CD14-positive monocyte (primary cell): ENCODE results near the gene RHOT2. TPM values are rescaled to one million over a fixed set of nuclear protein-coding genes. Genes with fewer than 3 reads are reported as not detected.

Source experiments
- DNase-seq, 3 donors: peaks; one replicate each; pipeline ENCODE4 v3.0.0-alpha.2; 2011 to 2022
- H2AFZ ChIP-seq: 2 replicates; pipeline ENCODE4 v1.6.0; 2012; ENCODE audit warnings: mild to moderate bottlenecking, low read depth, low read length, inconsistent platforms; ENCODE audit not compliant: insufficient read depth, poor library complexity, severe bottlenecking
- H3K27ac ChIP-seq, 2 donors: 1 replicate in 1 of 2; 2 replicates in 1 of 2; pipeline ENCODE4 v1.5.1; 2012 to 2013; ENCODE audit warnings: low read length in 2 of 2, control low read depth in 1 of 2, inconsistent platforms in 1 of 2, low read depth in 1 of 2, mild to moderate bottlenecking in 1 of 2
- H3K27me3 ChIP-seq, 2 donors: one replicate each; pipeline versions ENCODE4 v1.6.0 to v1.6.1; 2011 to 2013; ENCODE audit warnings: low read length in 2 of 2; ENCODE audit not compliant: control insufficient read depth in 2 of 2, insufficient read depth in 2 of 2
- H3K36me3 ChIP-seq, 2 donors: replicated peaks in 1 of 2; 1 replicate in 1 of 2; 2 replicates in 1 of 2; pipeline versions ENCODE4 v1.5.1 to v1.6.1; 2012 to 2013; ENCODE audit warnings: low read length in 2 of 2, control low read depth in 1 of 2, inconsistent platforms in 1 of 2, mild to moderate bottlenecking in 1 of 2; ENCODE audit not compliant: insufficient read depth in 2 of 2, control insufficient read depth in 1 of 2
- H3K4me1 ChIP-seq, 2 donors: 1 replicate in 1 of 2; 2 replicates in 1 of 2; pipeline versions ENCODE4 v1.5.1 to v1.6.1; 2012 to 2013; ENCODE audit warnings: low read length in 2 of 2, control low read depth in 1 of 2, inconsistent platforms in 1 of 2, mild to moderate bottlenecking in 1 of 2, moderate library complexity in 1 of 2; ENCODE audit not compliant: insufficient read depth in 2 of 2, control insufficient read depth in 1 of 2
- H3K4me2 ChIP-seq: replicated peaks from 2 replicates; pipeline ENCODE3; 2012; ENCODE audit warnings: low read length, moderate library complexity, mild to moderate bottlenecking; ENCODE audit not compliant: poor library complexity, severe bottlenecking; ENCODE audit errors: extremely low read depth
- H3K4me3 ChIP-seq, 3 experiments: fragments of 200-600 bp in 1 of 3; sonication (generic) in 1 of 3; replicated peaks in 1 of 3; 1 replicate in 2 of 3; 2 replicates in 1 of 3; pipeline ENCODE4 v1.5.1; 2011 to 2013; ENCODE audit warnings: low read length in 3 of 3, mild to moderate bottlenecking in 3 of 3, control low read depth in 2 of 3, low read depth in 2 of 3, inconsistent platforms in 1 of 3, moderate library complexity in 1 of 3
- H3K79me2 ChIP-seq: 2 replicates; pipeline ENCODE4 v1.6.0; 2012; ENCODE audit warnings: mild to moderate bottlenecking, control low read depth, inconsistent platforms, low read length, moderate library complexity; ENCODE audit not compliant: insufficient read depth
- H3K9ac ChIP-seq: 2 replicates; pipeline ENCODE4 v1.6.0; 2017; ENCODE audit warnings: low read length, mild to moderate bottlenecking; ENCODE audit not compliant: insufficient read depth, poor library complexity, severe bottlenecking
- H3K9me3 ChIP-seq, 2 donors: replicated peaks in 1 of 2; 1 replicate in 1 of 2; 2 replicates in 1 of 2; pipeline versions ENCODE4 v1.5.1 to v1.6.1; 2012 to 2013; ENCODE audit warnings: low read length in 2 of 2, control low read depth in 1 of 2; ENCODE audit not compliant: control insufficient read depth in 1 of 2, insufficient read depth in 1 of 2
- H4K20me1 ChIP-seq: 2 replicates; pipeline ENCODE4 v1.6.0; 2012; ENCODE audit warnings: mild to moderate bottlenecking, low read length, control low read depth, moderate library complexity; ENCODE audit not compliant: insufficient read depth
- H3K27ac Mint-ChIP-seq, 7 donors: one replicate each; pipeline ENCODE4 v1.8.0; 2020; ENCODE audit warnings: mild to moderate bottlenecking in 7 of 7, mixed read lengths in 7 of 7, moderate library complexity in 6 of 7, inconsistent platforms in 2 of 7
- H3K27me3 Mint-ChIP-seq, 3 donors: one replicate each; pipeline ENCODE4 v1.8.0; 2021 to 2022; ENCODE audit warnings: low read depth in 3 of 3, mild to moderate bottlenecking in 3 of 3, mixed read lengths in 3 of 3, moderate library complexity in 3 of 3, inconsistent platforms in 1 of 3
- H3K36me3 Mint-ChIP-seq, 2 donors: one replicate each; pipeline ENCODE4 v1.8.0; 2020; ENCODE audit warnings: mixed read lengths in 2 of 2, inconsistent platforms in 1 of 2, mild to moderate bottlenecking in 1 of 2
- H3K4me1 Mint-ChIP-seq: one replicate; pipeline ENCODE4 v1.8.0; 2020; ENCODE audit warnings: mild to moderate bottlenecking, mixed read lengths
- H3K4me3 Mint-ChIP-seq, 2 donors: one replicate each; pipeline ENCODE4 v1.8.0; 2020; ENCODE audit warnings: mild to moderate bottlenecking in 2 of 2, mixed read lengths in 2 of 2, moderate library complexity in 1 of 2
- H3K9me3 Mint-ChIP-seq, 7 donors: one replicate each; pipeline ENCODE4 v1.8.0; 2020 to 2022; ENCODE audit warnings: mixed read lengths in 7 of 7, mild to moderate bottlenecking in 6 of 7, moderate library complexity in 6 of 7, inconsistent platforms in 2 of 7
- WGBS: methylation state at CpG from one replicate; pipeline ENCODE4 v1.1.5; 2013; ENCODE audit warnings: missing lambda C conversion rate; ENCODE audit not compliant: insufficient coverage; 5-methylcytosine and 5-hydroxymethylcytosine counted together
- intact Hi-C, 2 donors: fragments of 100-400 bp; cut with micrococcal nuclease; formaldehyde crosslinking; loops; one replicate each; pipeline versions ENCODE4 v1.15.0 to v1.15.1; 2023
- polyA plus RNA-seq, 3 donors: library from polyadenylated mRNA; depleted of rRNA in 1 of 3; unstranded in 2 of 3; stranded (reverse) in 1 of 3; fragments of 300-500 nt in 2 of 3; fragments of >200 nt in 1 of 3; fragmentation: Illumina TruSeq in 2 of 3; gene quantifications; 1 replicate in 2 of 3; 2 replicates in 1 of 3; pipeline ENCODE4 v1.2.3, GENCODE V29; 2012 to 2021
- TF ChIP-seq, protein P1 (sequence below): fragments of 200-600 bp; IDR thresholded peaks from one replicate; pipeline ENCODE4 v1.8.0; 2022; ENCODE audit warnings: antibody characterized with exemption, mild to moderate bottlenecking

Gene RHOT2
- polyA plus RNA-seq, 3 donors = 25.4 to 276 (median 26.3) TPM

DNA sequence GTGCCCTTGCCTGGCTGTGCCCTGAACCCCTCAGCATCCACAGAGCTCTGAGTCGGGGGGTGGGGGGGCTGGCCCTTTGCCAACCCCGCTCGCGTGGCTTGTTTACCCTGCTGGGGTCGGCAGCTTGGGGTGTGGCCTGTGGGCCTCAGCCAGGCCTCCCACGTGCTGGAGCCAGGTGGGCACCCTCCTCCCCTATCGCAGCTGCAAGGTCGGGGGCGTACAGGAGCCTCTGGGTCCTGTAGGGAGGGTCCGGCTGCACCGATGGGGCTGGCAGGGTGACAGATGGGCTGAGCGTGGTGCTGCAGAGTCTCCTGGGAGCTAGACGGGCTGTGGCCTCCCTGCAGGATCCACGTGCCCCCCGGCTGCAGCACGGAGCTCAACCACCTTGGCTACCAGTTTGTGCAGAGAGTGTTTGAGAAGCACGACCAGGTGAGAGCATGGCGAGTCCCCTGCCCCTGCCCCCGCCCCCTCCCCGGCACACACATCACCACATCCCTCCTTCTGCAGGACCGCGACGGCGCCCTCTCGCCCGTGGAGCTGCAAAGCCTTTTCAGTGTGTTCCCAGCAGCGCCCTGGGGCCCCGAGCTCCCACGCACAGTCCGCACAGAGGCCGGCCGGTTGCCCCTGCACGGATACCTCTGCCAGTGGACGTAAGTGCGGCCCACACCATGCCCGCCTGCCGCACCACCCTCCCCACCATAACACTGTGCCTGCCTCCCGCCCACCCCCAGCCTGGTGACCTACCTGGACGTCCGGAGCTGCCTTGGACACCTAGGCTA, 3.6 kb downstream of the RHOT2 start:
- no peak overlapping the region for H2AFZ ChIP-seq
- peaks cover 20% of the 10 kb centered on the region for H3K79me2 ChIP-seq
- H3K9me3 Mint-ChIP-seq = peaks cover 0 to 5% (median 0%) of the 10 kb centered on the region in 7 donors
- DNase-seq = no peak
- 94% methylated on average over 27 of the region's 40 CpGs for WGBS
- no peak overlapping the region for H3K4me3 ChIP-seq
- H3K9me3 ChIP-seq = no peaks in the 10 kb centered on the region
- intact Hi-C loops = no loop called here
- H3K27ac ChIP-seq = no peak overlapping the region
- H3K27me3 ChIP-seq = peaks cover 3 to 18% of the 10 kb centered on the region in 2 donors
- peaks cover 60% of the 10 kb centered on the region for H4K20me1 ChIP-seq
- no peak overlapping the region for H3K4me3 Mint-ChIP-seq
- peaks cover 15 to 23% (median 17%) of the 10 kb centered on the region in 3 donors for H3K27me3 Mint-ChIP-seq
- no peak overlapping the region for H3K4me2 ChIP-seq
- no peak overlapping the region for H3K27ac Mint-ChIP-seq
- H3K9ac ChIP-seq = no peak overlapping the region
- peaks cover 17% of the 10 kb centered on the region for H3K4me1 Mint-ChIP-seq
- TF ChIP-seq, protein P1, sequence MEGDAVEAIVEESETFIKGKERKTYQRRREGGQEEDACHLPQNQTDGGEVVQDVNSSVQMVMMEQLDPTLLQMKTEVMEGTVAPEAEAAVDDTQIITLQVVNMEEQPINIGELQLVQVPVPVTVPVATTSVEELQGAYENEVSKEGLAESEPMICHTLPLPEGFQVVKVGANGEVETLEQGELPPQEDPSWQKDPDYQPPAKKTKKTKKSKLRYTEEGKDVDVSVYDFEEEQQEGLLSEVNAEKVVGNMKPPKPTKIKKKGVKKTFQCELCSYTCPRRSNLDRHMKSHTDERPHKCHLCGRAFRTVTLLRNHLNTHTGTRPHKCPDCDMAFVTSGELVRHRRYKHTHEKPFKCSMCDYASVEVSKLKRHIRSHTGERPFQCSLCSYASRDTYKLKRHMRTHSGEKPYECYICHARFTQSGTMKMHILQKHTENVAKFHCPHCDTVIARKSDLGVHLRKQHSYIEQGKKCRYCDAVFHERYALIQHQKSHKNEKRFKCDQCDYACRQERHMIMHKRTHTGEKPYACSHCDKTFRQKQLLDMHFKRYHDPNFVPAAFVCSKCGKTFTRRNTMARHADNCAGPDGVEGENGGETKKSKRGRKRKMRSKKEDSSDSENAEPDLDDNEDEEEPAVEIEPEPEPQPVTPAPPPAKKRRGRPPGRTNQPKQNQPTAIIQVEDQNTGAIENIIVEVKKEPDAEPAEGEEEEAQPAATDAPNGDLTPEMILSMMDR = no peak
- H3K36me3 Mint-ChIP-seq = peaks cover 30 to 47% of the 10 kb centered on the region in 2 donors
- H3K36me3 ChIP-seq = peaks cover 48 to 50% of the 10 kb centered on the region in 2 donors
- H3K4me1 ChIP-seq = peaks cover 24 to 31% of the 10 kb centered on the region in 2 donors

DNA sequence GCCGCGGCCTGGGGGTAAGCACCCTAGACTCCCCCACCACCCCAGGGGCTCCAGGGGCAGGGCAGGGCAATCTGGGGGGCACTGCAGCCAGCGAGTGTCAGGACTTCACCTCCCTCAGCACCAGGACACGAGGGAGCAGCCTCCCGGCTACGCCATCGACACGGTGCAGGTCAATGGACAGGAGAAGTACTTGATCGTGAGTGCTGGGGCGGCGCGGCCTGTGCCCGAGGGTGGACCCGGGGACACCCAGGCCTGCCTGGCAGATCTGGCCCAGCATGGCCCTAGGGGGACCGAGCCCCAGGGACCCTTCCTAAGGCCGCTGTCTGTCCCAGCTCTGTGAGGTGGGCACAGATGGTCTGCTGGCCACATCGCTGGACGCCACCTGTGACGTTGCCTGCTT, 4.4 kb downstream of the RHOT2 start:
- WGBS = over 99% methylated on average over 15 of the region's 19 CpGs
- Histone ChIP-seq H3K4me1 (peaks cover 22 to 29% of the 10 kb centered on the region in 2 donors), H3K27me3 (peaks cover 3 to 27% of the 10 kb centered on the region in 2 donors), H3K79me2 (peaks cover 20% of the 10 kb centered on the region), H3K27ac (no peak overlapping the region), H3K4me3 (no peak overlapping the region), H3K9me3 (no peaks in the 10 kb centered on the region), H4K20me1 (peaks cover 60% of the 10 kb centered on the region), H2AFZ (no peak overlapping the region), H3K36me3 (peaks cover 48 to 50% of the 10 kb centered on the region in 2 donors), H3K4me2 (no peak overlapping the region), H3K9ac (no peak overlapping the region)
- TF ChIP-seq, protein P1 = no peak
- Mint-ChIP-seq H3K4me3 (no peak overlapping the region), H3K27me3 (peaks cover 20 to 31% (median 23%) of the 10 kb centered on the region in 3 donors), H3K36me3 (peaks cover 30 to 47% of the 10 kb centered on the region in 2 donors), H3K9me3 (peaks cover 0 to 5% (median 0%) of the 10 kb centered on the region in 7 donors), H3K27ac (no peak overlapping the region), H3K4me1 (peaks cover 17% of the 10 kb centered on the region)
- DNase-seq = no peak
- intact Hi-C loops = no loop called here
